Right forelimb (tissue), 1 donor: Measurements from ENCODE around the gene CERKL.

Source experiments
- DNase-seq: peaks from one replicate; pipeline ENCODE4 v3.0.0-alpha.2; 2018

The CERKL gene

DNA sequence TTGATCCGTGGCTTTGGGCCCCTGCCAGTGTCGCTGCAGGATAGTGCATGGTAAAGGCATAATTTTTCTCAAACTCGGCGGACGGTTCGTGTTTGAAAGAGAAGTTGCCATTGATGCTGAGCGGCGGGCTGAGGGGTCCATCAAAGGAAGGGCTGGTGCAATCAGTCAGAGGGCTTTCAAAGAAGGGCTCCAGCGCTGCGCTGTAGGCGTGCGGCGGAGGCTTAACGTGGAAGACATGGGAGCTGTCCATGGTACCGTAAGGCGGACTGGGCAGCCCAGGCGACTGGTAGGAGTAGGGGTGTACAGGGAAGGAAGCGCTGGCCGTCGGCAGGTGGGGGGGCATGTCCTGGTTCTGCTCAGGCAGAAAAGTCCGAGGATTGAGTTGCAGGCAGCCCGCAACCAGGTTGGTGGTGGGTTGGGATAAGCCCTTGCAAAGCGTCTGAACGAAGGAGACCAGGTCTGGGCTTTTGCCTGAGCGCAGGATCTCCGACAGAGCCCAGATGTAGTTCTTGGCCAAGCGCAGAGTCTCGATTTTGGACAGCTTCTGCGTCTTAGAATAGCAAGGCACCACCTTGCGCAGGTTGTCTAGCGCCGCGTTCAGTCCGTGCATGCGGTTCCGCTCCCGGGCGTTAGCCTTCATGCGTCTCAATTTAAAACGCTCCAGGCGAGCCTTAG, 21.1 kb upstream of the CERKL start:
- DNase-seq: peak; percentile 86

DNA sequence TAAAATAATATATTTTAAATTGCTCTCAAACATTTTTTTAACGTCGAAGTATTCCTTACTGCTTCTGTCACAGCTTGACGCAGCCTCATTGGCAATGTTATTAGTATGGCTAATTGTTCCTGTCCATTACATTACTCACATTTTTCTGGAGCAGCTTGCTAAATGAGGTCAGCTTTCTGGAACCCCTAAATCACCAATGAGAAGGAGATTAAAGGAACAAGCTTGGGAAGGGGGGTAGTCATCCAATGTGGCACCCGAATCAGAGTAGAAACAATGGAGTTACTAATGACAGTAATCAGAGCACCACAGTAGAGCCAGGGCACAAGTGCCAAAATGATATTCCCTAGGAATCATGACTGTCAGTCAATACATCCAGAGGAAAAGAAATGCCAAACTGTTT, 18.3 kb upstream of the CERKL start:
- no peak for DNase-seq

DNA sequence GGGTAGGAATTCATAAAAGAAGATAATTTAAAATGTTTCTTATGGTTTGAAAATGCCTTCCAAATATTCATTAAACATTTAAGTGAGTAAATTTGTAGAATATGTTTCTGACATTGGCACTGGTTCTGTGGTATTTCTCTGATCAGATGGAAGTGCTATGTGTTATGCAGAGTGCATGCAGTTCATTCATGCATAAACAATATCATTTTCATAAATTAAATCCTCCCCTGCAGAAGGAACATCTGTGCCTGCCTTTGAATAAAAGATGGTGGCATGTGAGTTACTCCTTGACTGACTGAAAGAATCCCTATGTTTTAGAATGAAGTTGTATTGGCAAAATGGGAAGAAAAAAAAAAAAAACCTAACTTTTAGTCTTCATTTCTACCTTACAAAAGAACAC, 17.6 kb upstream of the CERKL start:
- DNase-seq: no peak

DNA sequence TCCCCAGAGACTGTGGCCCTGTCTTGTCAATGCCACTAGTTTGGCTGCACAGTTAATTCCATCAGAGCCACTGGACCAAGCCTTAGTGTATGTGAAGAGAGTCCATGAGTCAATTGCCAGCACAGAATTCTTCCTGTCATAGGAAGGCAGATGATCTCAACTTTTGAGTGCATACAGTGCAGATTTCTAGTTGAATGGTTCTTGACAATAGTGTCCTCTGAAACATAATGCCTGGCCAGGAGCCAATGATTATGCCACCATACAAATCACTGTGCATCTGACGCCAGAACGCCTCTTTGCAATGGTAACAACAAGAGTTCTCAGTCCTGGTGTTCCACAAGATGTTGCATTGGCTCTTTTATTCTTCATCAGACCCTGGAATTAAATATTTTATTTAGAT, 16.3 kb upstream of the CERKL start:
- no peak for DNase-seq

DNA sequence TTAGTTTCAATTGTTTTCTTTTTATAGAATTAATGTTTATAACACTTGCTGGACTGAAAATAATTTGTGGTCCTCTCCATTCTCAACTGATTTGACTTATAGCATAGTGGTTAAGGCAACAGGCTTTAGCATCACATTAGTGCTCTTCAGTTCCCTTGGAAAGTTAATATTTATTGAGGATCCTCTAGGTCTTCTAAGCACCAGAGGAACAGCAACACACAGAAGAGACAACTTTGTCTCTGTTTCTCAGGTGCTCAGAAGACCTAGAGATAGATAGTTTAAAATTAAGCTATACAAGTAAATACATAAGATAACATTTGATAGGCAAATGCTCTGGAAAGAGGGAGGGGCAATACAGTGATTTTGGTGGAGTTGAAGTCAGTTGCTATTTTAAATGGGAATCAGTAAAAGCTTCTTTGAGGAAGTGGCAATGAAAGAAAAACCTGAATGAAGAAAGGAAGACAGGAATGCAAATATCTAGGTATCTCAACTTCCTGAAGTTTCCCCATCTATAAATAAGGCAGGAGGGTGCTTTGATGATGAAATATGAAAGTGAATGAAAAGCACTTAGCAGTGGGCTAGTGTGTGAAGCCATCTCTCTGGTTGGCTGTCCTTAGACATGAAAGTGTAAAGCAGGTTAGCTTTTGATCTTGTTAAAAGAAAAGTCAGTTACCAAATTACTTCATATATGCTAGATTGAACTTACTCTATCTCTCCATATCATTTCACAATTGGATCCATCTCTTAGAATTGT, 15.5 kb upstream of the CERKL start:
- no peak for DNase-seq

DNA sequence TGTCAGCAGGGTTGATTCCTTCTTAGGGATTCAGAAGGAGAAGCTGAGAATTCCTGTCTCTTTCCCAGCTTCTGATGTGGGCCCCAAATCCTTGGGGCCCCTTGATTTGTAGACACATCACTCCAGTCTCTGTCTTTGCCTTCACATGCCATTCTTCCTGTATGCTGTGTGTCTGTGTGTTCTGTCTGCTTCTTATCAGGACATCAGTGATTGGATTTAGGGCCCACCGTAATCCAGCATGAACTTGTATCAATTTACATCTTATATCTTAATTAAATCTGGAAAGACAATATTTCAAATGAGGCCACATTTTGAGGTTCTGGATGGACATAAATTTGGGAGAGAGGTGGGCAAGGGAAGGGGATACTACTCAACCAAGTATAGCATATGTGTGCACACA, 13.7 kb upstream of the CERKL start:
- DNase-seq: no peak

DNA sequence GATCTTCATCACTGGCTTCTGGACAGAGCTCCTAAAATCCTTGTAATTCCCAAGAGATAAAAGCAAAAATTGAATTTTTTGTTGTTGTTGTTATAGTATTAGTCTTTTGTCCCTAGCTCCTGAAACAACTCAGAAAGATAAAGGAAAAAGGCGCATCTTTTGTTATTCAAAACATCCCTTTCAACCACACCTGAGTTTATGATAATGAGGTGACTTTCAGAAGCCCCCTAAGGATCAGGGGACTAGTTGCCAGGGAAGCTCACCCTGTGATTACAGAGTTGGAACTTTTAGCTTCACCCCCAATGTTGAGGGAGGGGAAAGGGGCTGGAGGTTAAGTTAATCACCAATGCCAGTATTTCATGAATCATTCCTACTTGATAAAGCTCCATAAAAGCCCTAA, 10.3 kb upstream of the CERKL start:
- no peak for DNase-seq

DNA sequence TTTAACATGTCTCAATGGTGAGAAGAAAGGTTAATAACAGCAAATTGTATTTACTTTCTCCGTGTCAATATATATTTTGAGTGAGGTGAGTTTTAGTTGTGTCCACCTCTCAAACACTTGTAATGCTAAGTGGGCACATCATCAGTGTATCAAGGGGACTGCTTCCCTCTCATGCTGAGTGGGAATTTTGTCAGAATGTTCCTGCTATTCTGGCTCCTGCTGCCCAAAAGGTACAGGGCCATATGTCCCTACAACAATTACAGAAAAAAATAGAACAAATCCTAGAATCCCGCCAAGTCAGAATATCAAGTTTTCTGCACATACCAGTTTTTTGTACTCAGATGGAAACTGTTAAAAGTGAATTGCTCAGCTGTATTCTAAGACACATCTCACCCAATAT, 5.4 kb upstream of the CERKL start:
- no peak for DNase-seq

DNA sequence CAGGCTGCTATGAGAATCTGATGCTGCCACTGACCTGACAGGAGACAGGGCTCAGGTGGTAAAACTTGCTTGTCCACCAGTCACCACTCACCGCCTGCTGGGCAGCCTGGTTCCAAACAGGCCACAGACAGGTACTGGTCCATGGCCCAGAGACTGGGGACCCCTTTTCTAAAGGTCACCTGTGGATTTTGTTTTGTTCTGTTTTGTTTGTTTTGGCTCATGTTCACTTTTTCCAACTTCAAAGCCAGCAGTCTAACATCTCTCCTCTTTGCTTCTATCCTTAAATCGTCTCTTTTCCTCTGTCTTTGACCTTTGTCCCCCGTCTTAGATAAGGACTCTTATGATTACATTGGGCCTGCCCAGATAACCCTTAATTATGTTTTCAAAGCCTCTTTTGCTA, 3.3 kb upstream of the CERKL start:
- no peak for DNase-seq

DNA sequence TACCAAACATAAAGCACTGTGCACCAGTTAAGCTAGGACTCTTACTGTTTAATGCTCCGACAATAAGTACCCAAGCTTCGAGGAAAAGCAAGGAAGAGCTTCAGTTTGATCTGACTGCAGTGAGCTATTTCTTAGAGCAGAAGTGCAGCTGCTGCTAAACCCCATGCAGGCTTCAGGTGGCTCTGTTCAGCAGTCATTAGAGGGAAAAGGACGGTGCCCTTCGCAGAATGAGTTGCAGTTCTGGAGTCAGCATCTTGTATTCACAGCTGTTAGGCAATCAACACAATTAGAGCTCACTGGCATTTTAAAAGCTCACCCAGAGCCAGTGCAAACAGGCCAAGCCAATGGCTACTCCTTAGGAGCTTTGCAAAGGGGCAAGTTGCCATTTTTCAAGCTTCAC, 1.5 kb upstream of the CERKL start:
- DNase-seq: no peak

DNA sequence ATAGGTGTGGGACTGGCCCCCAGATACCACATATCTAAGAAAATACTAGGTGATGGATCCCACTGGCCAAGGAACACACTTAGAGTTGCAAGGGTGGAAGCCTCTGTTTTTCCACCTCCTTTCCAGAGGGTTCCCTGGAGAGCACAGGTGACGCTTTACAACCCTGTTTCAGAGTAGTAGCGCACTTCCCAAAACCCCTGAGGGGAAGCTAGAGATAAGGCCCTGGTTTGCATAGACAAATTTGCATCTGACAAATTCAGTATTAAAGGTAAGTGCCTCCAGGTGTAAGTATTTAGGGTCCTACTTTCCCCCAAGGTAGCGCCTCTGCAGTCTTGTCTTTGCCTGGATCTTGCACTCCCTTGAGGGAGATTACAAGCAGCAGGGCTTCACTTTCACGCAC, 474 bp upstream of the CERKL start:
- DNase-seq: no peak

DNA sequence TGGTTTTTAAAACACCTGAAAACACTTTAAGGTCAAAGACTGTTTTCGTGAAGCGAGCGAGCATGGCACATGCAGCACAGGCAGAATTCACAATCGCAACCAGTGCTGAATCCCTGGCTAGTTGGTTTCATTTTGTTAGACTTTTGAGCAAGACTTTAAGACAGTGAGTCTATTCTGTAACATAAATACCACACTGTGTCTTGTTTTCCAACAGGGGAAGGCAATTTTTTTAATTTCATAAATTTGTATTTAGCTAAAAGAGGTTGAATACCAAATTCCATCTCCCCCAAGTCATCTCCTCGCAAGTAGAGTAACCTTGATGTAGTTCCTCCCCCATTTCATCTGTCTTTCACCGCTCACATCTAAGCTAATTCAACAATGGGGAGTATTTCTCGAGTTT, 1.4 kb downstream of the CERKL start:
- no peak for DNase-seq

DNA sequence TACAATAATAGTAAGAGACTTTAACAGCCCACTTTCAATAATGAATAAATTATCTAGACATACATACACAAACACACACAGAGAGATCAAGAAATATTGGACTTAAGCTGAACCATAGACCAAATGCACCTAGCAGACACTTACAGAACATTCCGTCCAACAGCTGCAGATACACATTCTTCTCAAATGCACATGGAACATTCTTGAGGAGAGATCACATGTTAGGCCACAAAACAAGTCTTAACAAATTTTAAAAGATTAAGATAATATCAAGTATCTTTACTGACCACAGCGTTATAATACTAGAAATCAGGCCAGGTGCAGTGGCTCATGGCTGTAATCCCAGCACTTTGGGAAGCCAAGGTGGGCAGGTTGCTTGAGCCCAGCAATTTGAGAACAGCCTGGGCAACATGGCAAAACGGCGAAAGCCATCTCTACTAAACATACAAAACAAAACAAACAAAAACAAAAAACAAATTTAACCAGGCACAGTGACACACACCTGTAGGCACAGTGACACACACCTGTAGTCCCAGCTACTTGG, 7.4 kb downstream of the CERKL start:
- no peak for DNase-seq

DNA sequence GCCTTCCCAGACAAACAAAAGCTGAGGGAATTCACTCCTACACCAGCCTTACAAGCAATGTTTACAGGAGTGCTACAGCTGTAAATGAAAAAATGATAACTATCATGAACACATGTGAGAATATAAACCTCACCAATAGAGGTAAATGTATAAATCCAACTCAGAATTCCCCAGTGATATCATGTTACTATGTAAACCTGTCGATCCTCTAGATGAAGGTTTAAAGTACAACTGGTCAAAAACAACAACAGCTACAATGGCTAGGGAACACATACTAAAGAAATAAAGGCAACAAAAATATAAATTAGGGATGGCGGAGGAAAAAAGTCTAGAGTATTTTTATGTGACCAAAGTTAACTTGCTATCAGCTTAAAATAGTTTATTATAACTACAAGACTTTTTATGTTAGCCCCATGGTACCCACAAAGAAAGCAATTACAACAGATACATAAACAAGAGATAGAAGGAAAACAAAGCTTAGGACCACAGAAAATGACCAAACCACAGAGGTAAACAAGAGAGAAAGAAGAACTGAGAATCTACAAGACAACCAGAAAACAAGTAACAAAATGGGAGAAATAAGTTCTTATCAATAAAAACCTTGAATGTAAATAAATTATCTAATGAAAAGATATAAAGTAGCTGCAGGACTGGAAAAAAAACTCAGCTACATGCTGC, 8.3 kb downstream of the CERKL start:
- no peak for DNase-seq

DNA sequence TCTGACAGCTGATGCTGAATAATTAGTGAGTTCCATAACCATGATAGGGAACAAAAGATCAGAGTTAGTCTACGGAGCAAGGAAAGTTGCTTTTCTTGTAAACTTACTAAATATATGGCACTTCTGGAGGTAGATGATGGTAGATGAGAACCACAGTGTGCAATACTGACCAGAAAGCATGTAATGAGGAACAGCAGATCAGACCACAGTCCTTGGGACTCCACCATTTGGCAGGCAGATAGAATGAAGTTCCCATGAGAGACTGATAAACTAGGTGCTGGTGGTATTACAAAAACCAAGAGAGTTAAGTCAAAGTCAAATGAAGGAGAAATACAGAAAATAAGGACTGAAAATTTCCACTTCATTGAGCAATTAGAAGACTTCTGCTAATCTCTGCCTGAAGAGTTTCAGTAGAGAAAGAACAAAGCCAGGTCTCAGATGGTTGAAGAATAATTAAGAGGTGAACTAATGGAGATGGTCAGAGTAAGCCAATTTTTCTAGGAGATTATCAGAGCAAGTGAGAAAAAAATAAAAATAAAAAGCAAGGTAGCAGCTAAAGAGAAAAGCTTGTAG, 10.4 kb downstream of the CERKL start:
- no peak for DNase-seq

DNA sequence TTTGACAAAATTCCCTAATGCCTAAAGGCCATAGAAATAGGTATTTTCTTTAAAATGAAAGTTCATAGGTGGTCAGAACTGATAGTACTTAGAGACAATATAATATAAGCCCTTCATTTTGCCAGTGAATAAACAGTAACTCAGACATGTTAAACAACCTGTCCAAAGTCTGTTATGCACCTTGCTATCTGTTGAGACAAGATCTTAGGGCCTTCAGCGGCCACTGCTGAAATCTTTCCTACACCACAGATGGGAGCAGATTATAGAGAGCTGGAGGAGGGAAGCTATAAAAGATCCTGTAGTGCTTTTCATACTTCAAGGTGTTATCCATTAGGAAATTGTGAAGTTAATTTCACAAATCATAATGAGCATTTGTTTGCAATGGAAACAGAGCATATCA, 13.8 kb downstream of the CERKL start:
- no peak for DNase-seq

DNA sequence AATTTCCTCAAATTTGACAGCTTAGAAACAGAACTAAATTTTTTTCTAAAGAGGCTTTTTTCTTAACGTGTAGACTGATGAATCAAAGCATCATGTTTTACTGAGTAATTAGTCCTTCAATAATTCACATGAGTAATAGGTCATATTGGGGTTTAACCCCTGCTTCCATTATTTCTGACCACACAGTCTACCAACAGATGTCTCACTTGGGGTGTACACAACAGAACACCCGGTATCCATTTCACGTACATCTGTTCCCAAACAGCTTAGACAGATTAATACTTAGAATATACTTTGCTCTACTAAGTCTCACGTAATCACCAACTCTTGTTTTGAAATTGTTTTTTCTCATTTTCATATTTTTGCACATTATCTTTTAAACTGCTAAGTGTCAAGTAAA, 14.8 kb downstream of the CERKL start:
- DNase-seq: no peak

DNA sequence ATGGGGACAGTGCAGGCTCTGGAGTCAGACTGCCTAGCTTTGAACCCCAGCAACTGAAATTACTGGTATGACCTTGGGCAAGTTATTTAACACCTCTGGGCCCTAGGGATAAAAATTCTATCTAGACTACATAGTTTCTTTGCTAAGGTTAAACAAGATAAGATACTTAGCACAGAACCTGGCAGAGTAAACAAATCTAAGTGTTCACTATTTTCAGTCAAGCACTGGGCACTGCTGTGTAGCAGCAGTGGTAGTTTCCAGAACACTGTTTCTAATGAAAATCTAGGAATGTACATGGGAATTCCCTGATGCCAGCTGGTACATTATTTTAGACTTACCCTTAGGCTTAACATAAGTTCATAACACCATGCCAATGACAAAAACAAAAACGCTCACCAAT, 17.2 kb downstream of the CERKL start:
- no peak for DNase-seq

DNA sequence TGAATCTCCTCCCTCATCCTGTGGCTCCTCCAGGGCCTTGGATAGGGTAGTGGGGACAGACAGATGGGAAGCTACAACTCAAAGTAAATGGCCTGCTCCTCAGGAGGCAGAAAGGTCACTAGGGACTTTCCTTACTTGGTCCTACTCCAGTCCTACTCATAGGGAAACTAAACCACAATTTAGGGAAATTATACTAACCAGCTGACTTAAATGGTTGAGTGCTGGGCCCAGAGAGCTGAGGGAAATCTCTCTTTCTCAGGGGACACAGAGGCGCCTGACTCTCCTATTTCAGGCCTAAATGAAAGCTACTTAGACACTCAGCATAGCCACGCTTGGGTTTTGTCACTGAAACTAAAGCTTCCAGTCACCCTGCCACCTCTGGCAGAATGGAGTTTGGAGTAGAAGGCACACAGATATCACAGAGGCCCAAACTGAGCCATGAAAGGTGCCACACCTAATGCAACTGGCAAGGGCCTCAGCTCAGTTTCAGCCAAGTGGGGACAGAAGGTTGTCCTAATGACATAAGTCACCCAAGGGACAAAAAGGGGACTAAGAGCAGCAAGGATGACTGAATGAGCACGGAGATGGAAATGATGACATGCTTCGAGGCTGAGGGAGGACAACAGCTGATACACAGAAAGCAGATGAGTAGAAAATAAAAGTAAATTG, 24.0 kb downstream of the CERKL start:
- no peak for DNase-seq

DNA sequence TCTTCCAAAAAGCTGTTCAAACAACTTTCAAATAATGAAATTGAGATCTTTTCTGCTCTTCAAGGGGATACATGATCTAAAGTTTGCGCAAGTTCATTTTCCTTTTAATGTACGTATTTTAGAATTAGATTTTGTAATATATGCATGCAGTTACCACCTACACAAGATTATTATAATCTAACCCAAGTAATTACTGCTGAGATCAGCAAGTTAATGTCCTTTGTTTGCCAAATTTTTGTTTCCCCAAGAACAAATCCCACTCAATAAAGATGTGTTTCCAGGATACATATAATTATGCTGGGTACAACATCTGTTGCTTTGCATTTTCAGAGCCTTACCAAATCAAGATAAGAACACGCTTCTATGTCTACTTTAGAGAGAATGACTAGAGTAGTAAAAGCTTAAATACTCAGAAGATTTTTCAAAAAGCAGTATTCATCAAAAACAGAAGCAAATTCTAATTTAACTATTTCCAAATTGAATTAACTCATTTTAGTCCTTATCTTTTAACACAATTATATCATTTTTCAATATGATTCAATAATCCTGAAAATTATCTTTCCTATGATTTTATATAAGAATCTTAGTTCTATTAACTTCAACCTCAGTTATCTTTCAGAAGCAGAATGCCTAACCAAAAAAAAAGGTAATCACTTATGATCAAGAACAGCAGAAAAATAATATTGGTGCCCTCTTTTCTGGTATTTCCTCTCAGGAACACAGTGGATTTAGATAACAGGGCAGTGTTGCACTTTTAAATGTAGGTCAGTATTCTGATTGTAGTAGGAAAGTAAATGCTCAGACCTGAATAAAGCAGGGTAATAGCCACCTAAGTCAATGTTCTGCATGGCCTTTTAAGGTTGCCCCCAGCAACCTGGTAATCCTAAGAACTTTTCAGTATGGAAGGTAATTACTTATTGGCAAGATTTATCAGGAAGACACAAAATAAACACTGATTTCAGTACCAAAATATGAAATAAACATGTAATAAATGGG, 28.0 kb downstream of the CERKL start:
- DNase-seq: no peak

DNA sequence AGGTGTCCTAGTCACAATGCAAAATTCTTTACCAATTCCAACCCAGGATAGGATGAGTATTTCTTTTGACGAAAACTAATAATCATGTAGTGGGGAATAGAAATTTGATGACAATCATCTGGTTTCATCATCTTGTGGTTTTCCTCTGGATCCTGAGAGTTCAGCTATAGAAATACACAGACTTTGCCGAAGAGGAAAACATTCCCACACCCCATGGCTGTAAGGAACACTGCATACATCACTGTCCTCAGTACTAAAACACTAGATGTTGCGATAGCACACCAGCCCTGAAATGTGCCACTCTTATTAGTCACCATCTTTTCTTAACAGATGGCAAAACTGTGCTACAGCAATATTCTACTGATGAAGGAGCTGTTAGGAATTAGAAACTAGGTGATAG, 29.4 kb downstream of the CERKL start:
- no peak for DNase-seq

DNA sequence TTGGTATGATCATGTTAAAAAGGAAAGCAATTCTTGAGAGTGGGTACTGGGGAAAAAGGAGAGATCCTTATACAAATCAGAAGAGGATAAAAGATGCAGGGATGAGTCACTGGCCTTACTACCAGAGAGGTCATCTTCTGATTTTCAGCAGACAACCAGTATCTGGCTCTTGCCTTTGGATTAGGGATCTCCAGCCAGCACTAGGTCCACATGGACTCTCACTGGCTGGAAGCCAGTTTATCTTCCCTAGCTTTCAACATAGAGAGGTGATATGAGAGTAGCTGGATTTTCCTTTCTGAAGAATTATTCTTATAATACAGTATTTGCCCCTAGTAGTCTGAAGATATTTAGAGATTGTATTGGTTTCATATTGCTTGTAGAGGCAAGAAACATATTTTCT, 30.2 kb downstream of the CERKL start:
- no peak for DNase-seq
